Effector CD4-positive, alpha-beta T cell (primary cell): ENCODE results near the gene FAM50A.
A peak's percentile ranks its signal among the peaks of the same experiment; 100 is the strongest.
"Not testable (repeated sequence)": the region's sequence is repeated elsewhere in the genome, so short reads cannot be mapped to it uniquely, and the experiment has no call there.

Experiments
- DNase-seq: peaks from one replicate; pipeline ENCODE4 v3.0.0-alpha.2; 2020
- total RNA-seq: gene quantifications from one replicate; lab custom pipeline; 2026; lab: John Stamatoyannopoulos, UW

The FAM50A gene, protein sequence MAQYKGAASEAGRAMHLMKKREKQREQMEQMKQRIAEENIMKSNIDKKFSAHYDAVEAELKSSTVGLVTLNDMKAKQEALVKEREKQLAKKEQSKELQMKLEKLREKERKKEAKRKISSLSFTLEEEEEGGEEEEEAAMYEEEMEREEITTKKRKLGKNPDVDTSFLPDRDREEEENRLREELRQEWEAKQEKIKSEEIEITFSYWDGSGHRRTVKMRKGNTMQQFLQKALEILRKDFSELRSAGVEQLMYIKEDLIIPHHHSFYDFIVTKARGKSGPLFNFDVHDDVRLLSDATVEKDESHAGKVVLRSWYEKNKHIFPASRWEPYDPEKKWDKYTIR
- 43.7 reads per million, percentile 65 among the genes with 10 or more reads in this experiment for total RNA-seq

DNA sequence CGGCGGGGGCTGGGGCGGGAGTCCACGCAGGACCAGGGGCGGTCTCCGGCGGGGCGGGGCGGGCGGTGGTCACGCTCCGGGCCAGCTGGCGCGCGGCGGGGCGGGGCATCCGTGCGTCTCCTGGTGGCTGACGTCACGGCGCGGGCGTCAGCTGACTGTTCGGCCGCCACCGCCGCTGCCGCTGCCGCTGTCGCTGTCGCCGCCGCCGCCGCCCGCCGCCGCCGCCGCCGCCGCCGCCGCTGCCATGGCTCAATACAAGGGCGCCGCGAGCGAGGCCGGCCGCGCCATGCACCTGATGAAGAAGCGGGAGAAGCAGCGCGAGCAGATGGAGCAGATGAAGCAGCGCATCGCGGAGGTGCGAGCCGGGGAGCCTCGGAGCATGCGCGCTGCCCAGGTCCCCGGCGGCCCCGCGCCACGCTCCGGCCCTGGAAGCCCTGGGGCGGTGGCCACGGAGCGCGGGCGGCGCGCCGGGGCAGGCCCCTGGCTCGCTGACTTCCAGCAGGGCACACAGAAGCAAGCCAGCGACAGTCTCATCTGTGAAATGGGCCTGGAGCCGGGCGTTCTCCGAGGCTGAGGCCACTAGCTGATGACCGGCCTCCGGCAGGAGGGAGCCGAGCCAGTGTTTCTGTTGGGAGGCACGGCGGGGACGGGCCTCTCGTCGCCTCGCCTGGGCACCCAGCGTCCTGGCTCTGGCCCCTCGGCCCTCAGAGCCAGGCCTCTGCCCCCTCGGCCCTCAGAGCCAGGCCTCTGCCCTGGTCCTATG, at the start of gene FAM50A:
TSS of gene FAM50A (plus strand) at position 150 of the 763 bp plus-strand sequence. CDS start at position 245, 95 bp downstream.
- peak; percentile 56 for DNase-seq

DNA sequence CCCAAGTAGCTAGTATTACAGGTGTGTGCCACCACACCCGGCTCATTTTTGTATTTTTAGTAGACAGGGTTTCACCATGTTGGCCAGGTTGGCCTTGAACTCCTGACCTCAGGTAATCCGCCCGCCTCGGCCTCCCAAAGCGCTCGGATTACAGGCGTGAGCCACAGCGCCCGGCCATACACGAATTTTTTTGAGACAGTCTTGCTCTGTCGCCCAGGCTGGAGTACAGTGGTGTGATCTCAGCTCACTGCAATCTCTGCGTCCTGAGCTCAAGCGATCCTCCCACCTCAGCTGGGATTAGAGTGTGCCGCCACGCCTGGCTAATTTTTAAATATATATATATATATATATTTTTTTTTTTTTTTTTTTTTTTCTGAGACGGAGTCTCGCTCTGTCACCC, 47.6 kb upstream of the FAM50A start:
- not testable (repeated sequence) for DNase-seq

DNA sequence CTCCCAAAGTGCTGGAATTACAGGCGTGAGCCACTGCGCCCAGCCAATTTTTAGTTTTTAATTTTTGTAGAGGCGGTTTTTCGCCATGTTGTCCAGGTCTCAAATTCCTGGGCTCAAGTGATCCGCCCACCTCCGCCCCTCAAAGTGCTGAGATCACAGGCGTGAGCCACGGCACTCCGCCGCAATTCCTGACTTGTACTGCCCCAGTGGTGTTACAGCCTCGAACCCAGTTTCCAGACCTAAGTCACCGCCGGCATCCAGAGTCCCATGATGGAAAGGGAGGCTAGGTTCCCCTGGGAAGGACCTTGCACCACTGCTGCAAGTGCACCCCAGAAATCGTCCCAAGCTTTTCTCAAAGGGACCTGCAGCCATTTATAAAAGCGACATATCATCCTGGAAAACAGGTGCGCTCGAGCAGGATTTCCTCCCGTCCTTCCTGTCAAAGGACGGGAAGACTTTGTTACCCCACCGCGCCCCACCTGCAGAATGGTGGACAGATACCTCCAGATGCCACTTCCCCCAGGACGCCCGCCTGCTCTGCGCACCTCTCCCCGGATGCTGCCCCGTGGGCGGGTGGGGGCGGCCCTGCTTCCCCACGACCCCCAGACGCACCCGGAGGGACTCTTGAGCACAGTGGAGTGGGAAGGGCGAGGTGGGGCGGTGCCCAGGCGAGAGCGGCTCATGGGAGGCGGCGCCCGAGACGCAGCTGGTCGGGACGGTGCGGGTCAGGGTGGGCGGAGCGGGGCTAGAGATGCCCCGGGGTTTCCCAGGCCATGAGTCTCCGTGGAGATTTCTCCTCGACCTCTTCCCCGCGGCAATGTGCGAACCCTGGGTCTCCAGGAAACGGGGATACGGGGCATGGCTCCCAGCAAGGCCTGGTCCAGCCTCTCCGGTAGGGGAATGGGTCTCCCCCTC, 46.7 kb upstream of the FAM50A start:
- no peak for DNase-seq

DNA sequence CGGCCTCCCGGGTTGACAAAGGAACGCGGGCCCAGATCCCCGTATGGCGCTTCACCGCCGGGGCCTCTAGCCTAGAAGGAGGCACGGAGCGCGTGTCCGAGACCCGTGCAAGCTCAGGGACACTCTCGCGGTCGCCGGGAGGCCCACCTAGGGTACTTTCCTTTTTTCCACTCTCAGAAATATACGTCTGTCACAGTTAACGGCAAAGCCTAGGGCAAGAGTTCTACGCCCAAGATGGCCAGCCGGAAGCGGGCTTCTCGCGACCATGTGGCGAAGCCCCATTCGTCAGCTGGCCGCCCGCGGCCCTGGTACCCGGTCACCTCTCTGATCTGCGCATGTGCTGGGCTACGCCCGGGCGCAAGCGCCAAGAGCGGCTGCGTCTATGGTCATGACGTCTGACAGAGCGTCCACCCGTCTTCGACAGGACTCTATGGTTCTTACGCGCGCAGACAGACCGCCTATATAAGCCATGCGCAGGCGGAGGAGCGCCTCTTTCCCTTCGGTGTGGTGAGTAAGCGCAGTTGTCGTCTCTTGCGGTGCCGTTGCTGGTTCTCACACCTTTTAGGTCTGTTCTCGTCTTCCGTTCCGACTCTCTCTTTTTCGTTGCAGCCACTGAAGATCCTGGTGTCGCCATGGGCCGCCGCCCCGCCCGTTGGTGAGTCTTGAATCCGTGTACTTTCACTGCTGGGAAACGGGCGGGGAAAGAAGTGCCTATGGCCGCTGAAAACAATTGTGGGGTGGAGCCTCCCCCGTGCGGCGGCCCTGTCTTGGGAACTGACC, 45.9 kb upstream of the FAM50A start, which contains the start of gene RPL10:
TSS of gene RPL10 (plus strand) at position 490 of the 780 bp plus-strand sequence. CDS start at position 633, 143 bp downstream.
- peak; percentile 79 for DNase-seq

DNA sequence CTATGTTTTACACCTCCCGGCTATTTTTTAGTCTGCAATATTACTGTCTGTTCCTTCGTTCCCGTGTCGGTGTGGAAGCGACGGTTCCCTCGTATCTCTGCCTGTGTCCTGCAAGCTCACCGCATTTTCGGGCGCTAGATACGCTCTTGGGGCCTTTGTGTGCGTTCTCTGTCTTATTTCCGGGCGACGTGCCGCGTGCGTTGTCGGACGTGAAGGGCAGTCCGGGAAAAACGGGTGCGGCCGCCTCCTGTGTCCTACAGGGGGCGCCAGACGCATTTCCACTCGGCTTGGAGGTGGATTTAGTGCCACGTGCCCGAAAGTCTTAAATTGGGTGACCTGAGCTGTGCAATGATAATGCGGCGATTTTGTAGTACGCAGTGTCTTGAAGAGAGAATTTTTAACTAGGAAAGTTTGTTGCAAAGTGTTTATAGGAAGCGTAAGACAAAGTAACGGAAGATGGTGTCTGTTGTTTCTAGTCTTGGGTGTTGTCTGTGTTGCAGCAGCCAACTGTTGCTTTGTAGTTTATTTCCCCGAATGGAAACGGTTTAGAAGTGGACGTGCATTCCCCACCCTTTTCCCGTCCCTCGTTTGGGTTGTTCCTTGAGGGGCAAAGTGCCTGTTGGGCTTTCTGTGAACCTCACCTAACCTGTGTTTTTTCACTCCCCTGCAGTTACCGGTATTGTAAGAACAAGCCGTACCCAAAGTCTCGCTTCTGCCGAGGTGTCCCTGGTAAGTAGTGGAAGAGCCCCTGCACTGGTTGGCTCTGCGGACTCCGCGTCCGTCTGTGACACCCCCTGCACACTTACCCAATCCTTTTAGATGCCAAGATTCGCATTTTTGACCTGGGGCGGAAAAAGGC, 45.0 kb upstream of the FAM50A start:
- DNase-seq, result peak; percentile 66

DNA sequence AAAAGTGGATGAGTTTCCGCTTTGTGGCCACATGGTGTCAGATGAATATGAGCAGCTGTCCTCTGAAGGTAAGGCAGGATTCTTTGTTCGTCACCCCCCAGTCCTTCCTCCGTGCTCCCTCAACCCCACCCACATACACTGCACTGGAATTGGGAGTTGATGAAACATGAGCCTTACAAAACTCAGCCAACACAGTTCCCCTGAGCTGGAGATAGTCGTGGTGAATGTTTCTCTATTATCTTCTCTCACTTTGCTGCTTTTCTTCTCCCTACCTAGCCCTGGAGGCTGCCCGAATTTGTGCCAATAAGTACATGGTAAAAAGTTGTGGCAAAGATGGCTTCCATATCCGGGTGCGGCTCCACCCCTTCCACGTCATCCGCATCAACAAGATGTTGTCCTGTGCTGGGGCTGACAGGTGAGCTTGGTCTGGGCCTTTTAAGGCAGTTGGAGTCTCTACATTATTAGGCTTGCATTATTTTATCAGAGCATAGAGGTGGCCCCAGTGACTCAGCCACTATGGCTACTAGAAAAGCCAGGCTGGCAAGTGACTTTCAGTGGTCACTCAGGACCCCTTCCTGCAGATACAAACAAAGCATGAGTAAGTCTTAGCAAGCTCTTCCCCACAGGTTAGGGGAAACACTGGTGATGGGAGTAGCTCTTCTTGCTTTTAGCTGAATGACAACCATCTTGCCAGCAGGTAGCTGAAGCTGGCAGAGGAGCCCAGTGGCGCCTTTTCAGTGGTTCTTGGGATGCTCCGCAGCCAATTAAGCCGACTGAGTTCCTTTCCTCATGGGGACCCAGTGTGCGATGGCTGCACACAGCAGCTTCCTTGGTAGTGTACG, 44.2 kb upstream of the FAM50A start:
- no peak for DNase-seq

DNA sequence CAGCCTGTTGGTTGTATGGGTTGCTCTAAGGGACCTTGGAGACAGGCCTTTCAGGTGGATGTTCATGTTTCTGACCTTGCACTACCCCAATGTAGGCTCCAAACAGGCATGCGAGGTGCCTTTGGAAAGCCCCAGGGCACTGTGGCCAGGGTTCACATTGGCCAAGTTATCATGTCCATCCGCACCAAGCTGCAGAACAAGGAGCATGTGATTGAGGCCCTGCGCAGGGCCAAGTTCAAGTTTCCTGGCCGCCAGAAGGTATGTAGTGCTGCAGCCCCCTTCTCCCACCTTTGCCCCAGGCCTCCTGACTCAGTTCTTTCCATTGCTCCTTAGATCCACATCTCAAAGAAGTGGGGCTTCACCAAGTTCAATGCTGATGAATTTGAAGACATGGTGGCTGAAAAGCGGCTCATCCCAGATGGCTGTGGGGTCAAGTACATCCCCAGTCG, 43.5 kb upstream of the FAM50A start:
- DNase-seq, result not testable (repeated sequence)

DNA sequence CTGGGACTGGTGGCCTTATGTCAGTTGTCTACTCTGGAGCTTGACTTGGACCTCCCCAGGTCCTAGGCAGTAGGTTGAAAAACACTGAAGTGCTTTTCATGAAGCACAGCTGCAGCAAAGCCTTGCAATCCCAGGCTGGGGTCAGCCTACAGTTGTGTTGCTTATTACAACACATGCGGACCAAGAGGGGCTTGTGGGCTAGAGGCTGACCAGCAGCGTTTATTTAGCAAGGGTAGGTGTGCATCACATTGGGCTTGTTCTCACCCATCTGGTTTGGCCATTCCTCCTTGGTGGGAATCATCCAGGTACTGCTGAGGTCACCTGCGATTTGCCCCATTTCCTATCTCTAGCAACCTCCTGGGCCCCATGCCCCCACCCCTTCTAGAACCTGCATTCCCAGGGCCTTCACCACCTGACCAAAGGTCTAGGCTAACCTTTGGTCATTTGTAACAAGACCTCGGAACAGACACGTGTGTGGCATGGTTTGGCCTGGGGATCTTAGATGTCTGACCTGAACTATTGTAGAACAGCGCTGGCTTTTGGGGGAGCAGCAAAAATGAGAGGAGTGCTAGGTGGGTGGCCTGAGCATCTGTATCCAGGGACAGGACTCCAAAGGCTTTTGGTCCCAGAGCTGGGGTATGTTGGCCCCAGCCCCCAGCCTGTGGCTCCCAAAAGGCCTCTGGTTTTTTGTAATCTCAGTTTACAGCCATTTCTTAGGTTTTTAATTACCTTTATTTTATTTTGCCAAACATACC, 42.7 kb upstream of the FAM50A start:
- DNase-seq, result no peak

DNA sequence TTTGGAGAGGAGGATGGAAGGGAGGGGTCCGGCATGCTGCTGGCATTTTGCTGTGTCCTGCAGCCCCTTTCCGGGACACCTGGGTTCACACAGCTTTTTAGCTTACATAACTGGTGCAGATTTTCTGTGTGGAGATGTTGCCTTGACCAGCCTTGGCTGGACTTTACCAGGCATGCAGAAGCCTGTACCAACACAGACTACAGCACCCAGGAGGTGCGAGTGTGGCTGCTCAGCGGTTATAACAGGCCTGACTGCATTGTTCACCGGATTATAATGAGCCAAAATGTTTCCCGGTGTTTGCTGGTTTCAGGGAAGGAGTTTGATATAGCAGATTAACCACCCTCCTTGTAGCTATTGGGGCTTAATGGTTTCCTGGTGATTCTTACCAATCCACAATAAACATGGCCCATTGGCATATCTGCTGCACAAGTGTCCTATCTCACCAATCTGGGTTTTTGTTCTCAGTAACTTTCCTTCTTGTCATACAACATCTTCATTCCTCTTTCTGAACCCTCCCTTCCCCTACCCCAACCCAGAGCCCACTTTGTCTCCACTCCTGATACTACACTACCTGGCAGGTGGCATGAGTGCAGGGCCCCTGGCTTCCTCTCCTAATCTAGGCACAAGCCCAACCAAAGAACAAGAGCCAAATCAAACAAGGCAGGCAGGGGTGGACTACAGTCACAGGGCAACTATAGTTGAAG, 41.9 kb upstream of the FAM50A start:
- no peak for DNase-seq

DNA sequence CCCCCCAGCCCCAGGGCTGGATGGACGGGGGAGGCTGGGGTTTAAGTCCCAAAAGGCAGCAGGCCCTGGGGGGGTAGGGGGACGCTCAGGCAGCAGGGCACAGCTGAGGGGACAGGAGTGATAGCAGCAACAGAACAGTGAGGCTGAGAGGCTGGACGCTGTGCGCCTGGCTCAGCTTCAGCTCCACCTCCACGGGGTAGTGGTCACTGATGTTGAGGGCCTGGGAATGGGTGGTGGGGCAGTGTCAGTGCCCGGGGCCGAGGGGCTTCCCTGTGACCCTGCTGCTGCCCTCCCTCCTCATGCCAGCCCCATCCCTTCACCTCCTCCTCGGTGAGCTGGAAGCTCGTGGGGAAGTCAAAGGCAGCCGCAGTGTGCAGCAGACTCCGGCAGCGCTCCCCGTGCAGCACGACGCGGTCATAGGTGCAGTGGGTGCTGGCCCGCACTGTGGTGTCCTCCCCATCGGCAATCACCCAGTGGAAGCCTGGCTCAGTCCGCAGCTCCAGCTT, 41.3 kb upstream of the FAM50A start:
- no peak for DNase-seq

DNA sequence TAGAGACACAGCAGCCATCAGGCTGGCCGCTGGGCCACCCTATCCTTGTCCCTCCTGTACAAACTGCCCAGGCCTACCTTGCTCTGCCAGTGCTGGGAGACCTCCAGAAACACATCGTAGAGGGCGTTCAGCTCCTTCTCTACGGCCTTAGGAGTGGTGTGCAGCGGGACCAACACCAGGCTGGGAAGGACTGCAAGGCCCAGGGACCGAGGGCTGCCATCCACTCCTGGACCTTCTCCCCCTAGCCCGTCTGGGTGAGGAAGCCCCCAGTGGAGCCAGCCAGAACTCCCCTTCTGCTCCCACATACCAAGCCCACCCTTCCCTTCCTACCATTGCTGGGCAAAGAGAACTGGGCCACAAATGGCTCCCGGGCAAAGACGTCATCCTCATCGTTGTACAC, 40.7 kb upstream of the FAM50A start:
- no peak for DNase-seq

DNA sequence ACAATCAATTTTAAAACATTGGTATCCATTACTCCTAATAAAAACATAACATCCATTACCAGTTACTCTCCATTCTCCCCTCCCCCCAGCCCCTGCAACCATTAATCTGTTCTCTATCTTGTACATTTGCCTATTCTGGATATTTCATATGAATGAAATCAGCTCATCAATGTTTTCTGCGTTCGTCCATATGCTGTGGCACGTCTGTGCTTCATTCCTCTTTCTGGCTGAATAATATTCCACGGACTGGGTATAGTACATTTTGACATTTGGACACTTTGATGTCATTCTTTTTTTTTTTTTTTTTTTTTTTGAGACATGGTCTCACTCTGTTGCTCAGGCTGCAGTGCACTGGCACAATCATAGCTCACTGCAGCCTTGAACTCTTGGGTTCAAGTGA, 40.1 kb upstream of the FAM50A start:
- DNase-seq, result no peak

DNA sequence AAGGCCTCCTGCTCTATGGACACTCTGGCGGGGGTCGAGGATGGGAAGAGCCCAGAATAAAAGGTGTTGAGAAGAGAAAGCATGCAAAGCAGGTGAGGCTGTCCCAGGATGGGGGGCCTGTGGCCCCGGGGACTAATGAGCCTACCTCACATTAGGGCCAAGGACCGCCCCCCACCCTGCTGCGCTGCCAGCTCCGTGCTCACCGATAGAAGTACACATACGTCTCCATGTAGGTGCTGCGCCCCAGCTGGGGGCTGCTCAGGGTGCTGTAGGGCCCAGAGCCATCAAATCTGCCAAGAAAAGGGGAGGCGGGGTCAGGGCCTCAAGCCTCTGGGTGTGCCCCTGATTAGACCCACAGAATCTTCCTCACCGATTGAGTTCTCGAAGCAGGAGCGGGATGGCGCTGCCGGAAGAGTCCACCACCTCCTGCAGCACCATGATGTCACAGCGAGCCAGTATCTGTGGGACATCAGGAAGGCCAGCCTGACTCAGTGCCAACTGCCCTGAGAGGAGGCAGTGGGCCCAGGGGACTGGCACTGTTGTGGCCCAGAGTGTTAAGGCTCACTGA, 39.2 kb upstream of the FAM50A start:
- no peak for DNase-seq

DNA sequence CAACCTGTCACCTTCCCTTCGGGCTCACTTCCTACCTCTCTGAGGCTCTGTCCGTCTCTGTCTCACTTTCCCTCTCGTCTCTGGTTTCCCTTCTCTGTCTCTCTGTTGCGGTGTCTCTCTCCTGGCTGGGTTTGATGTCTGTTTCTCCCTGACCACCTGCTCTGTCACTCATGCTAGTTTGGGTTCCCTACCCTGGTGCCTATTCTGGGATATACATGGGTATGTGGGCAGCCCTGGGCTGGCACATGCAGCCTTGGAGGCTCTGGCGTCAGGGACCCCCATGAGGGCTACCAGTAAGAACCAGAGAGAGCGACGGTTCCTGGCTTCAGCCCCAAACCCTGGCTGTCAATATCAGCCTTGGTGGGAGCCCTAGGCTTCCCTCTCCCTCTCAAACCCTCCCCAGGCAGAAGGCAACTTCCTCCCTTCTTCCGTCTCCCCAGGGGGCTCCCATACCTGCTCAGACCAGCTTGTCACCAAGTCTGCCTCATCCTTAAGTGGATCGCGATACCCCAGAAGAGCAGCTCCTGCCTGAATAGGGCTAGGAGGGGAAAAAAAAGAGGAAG, 35.2 kb upstream of the FAM50A start:
- DNase-seq, result no peak

DNA sequence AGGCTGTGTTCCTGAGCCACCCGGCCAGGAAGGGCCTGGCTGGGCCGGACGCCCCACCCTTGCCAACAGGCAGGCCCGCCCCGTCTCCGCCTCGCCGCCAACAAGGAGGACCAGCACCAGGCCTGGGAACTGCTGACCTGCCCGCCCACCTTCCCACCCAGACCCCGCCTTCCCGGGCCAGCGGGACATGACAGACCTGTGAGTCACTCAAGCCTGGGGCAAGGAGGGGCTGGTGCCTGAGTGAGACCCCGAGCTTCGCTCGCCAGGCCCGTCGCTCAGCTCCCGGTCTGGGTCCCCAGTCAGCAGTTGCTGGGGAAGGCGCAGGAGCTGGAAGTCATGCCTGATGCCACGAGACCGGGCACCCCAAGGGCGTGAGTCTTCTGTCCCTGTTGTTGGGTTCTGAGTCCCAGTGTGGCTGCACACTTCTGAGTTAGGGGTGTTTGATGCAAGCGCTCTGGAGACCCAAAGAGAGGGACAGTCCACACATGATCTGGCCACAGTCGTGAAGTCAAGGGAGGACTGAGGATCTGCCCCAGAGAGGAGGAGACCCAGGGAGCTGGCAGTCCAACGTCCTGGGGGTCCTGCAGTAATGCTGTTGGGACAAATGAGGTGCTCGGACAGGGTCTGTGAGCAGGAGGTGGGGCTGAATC, 34.6 kb upstream of the FAM50A start, which contains the start of gene DNASE1L1:
TSS of gene DNASE1L1 (minus strand) at position 33 of the 650 bp plus-strand sequence. CDS start 3,686 bp downstream, outside the sequence.
- DNase-seq, result no peak

DNA sequence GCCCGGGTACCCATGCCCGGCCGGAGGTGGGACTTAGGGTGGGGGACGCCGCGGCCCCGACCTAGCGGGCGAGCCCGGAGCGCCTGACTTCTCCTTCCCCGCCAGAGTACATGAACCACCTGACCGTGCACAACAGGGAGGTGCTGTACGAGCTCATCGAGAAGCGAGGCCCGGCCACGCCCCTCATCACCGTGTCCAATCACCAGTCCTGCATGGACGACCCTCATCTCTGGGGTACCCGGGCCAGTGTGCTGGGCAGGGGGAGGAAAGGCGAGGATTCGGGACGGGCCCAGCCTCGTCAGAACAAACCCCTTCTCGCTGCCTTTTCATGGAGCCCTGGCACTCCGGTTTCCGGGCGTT, 32.0 kb upstream of the FAM50A start:
- no peak for DNase-seq

DNA sequence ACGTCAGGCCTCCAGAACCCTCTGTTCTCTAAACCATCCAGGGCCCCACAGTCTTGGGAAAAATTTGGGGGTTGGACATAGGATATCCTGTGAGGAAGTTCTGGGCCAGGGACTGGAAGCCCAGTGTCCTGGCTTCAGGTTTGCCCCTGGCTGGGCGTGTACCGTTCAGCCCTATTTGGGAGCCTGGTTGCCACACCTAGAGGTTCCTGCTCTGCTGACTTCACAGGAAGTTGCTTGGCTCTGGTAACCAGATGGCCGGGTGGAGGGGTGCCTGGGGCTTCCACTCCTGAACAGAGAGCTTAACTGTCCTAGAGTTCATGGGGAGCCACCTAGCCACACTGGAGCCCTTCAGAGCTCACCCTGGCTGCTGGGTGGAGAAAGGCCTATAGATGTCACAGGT, 31.5 kb upstream of the FAM50A start:
- DNase-seq, result no peak
